Measurements from ENCODE around the gene ZNF592.
A peak's percentile ranks its signal among the peaks of the same experiment; 100 is the strongest.

DNA sequence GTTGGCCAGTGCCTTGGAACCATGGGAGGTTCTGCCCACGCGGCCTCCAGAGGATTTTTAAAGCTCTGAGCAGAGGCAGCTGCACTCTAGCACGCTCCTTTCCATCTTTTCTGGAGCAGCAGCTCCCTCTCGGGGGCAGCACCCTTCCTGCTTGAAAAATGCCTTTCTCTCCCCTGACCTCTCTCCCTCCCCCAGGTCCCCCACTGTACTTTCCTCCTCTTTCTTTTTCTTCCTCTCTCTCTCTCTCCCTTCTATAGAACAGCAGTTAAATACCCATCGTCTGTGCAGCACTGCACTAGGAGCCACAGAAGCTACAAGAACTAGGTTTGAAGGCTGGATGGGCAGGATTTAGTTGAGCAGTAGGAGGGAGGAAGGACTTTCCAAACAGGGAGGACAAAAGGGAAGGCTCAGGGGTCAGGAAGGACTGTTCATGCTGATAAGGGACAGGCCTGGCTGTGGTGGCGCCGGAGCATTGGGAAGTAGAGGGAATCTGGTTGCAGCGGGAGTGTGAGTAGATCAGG lies 73.2 kb downstream of the ZNF592 start:
- TF ChIP-seq, protein P1, sequence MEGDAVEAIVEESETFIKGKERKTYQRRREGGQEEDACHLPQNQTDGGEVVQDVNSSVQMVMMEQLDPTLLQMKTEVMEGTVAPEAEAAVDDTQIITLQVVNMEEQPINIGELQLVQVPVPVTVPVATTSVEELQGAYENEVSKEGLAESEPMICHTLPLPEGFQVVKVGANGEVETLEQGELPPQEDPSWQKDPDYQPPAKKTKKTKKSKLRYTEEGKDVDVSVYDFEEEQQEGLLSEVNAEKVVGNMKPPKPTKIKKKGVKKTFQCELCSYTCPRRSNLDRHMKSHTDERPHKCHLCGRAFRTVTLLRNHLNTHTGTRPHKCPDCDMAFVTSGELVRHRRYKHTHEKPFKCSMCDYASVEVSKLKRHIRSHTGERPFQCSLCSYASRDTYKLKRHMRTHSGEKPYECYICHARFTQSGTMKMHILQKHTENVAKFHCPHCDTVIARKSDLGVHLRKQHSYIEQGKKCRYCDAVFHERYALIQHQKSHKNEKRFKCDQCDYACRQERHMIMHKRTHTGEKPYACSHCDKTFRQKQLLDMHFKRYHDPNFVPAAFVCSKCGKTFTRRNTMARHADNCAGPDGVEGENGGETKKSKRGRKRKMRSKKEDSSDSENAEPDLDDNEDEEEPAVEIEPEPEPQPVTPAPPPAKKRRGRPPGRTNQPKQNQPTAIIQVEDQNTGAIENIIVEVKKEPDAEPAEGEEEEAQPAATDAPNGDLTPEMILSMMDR (IDR thresholded peaks at IDR 0.05; ENCODE audit: low read length) = peak; percentile 35
- TF ChIP-seq EZH2 (IDR thresholded peaks at IDR 0.05; ENCODE audit: borderline replicate concordance, low read length) = no peak

Measured in OCI-LY1 (cell line).